Esophagus muscularis mucosa (tissue), 4 donors: ENCODE data around the gene PYGM. TPM values are rescaled to one million over a fixed set of nuclear protein-coding genes. Genes with fewer than 3 reads are reported as not detected.
A peak's percentile ranks its signal among the peaks of the same experiment; 100 is the strongest.

Experiments used
- DNase-seq: peaks from one replicate; pipeline ENCODE4 v3.0.0-alpha.2; 2017; ENCODE audit errors: extremely low spot score
- H3K27ac ChIP-seq, 4 donors: fragments of 200-600 bp; sonication (generic); replicated peaks in 1 of 4; 1 replicate in 3 of 4; 2 replicates in 1 of 4; pipeline ENCODE4 v1.5.1; 2016 to 2019; ENCODE audit warnings: mild to moderate bottlenecking in 1 of 4
- H3K27me3 ChIP-seq, 4 donors: fragments of 200-600 bp; sonication (generic); one replicate each; pipeline versions ENCODE4 v1.5.1 to v1.6.0; 2016 to 2019
- H3K36me3 ChIP-seq, 4 donors: fragments of 200-600 bp; sonication (generic); one replicate each; pipeline ENCODE4 v1.5.1; 2016 to 2019
- H3K4me1 ChIP-seq, 4 donors: fragments of 200-600 bp; sonication (generic); one replicate each; pipeline ENCODE4 v1.5.1; 2016 to 2019
- H3K4me3 ChIP-seq, 4 donors: fragments of 200-600 bp; sonication (generic); 1 replicate in 2 of 4; 2 replicates in 2 of 4; pipeline ENCODE4 v1.5.1; 2016 to 2019; ENCODE audit warnings: mild to moderate bottlenecking in 4 of 4, moderate library complexity in 1 of 4
- H3K9me3 ChIP-seq, 4 donors: fragments of 200-600 bp; sonication (generic); 1 replicate in 3 of 4; 2 replicates in 1 of 4; pipeline ENCODE4 v1.5.1; 2016 to 2019
- CTCF ChIP-seq, 3 experiments: fragments of 200-600 bp in 2 of 3; fragments of 450-650 bp in 1 of 3; sonication (generic) in 2 of 3; IDR thresholded peaks; one replicate each; pipeline ENCODE4 v1.5.1; 2017 to 2019; ENCODE audit warnings: antibody characterized with exemption in 3 of 3, mild to moderate bottlenecking in 2 of 3, moderate library complexity in 1 of 3
- EP300 ChIP-seq: sonication (generic); formaldehyde crosslinking; IDR thresholded peaks from one replicate; pipeline ENCODE4 v1.6.1; 2017; ENCODE audit warnings: antibody characterized with exemption
- POLR2A ChIP-seq: fragments of 450-650 bp; IDR thresholded peaks from one replicate; pipeline ENCODE4 v1.6.1; 2017; ENCODE audit warnings: antibody characterized with exemption, moderate library complexity, mild to moderate bottlenecking, low read depth
- POLR2AphosphoS5 ChIP-seq, 2 donors: sonication (generic); formaldehyde crosslinking; IDR thresholded peaks; one replicate each; pipeline ENCODE4 v1.6.1; 2017; ENCODE audit warnings: antibody characterized with exemption in 2 of 2
- WGBS: methylation state at CpG from one replicate; pipeline ENCODE4 v1.1.5; 2018; 5-methylcytosine and 5-hydroxymethylcytosine counted together
- intact Hi-C: fragments of 100-400 bp; cut with DNase I; formaldehyde crosslinking; loops from one replicate; pipeline ENCODE4 v1.15.1; 2023
- total RNA-seq, 4 donors: library from RNA; depleted of rRNA; stranded (reverse); fragments of >200 nt; gene quantifications; one replicate each; pipeline versions ENCODE4 v1.1.0 to v1.2.1, GENCODE V29; 2016

The PYGM gene
- total RNA-seq, 4 donors from 2014 or later: 18.4 to 57.2 (median 26.3) TPM

GRCh38 chr11:64772303-64773018 is 12.7 kb upstream of the PYGM start:
- Histone ChIP-seq H3K4me1 (peaks cover 68 to 81% (median 75%) of the 10 kb centered on the region in 4 donors), H3K9me3 (no peaks in the 10 kb centered on the region), H3K36me3 (peaks cover 83 to 96% (median 92%) of the 10 kb centered on the region in 4 donors), H3K27me3 (no peaks in the 10 kb centered on the region), H3K27ac (peak overlapping the region; percentile 38 to 100 (median 66)), H3K4me3 (no peak overlapping the region)
- intact Hi-C loops: no loop called here
- no peak for DNase-seq
- 32% methylated on average over 3 of the region's 3 CpGs for WGBS
- no peak for TF ChIP-seq CTCF (IDR thresholded peaks at IDR 0.05)
- no peak for TF ChIP-seq POLR2A
- no peak for TF ChIP-seq EP300
- peak in 1 of 2 donors; percentile 9 for TF ChIP-seq POLR2AphosphoS5 (IDR thresholded peaks at IDR 0.05)

GRCh38 chr11:64771861-64772260 is 12.1 kb upstream of the PYGM start:
- peaks cover 89 to 100% (median 97%) of the 10 kb centered on the region in 4 donors for H3K36me3 ChIP-seq
- no peak for TF ChIP-seq POLR2A
- TF ChIP-seq CTCF (IDR thresholded peaks at IDR 0.05): no peak
- no peak overlapping the region for H3K4me3 ChIP-seq
- 76% methylated on average over 2 of the region's 2 CpGs for WGBS
- no peaks in the 10 kb centered on the region for H3K9me3 ChIP-seq
- peaks cover 65 to 82% (median 76%) of the 10 kb centered on the region in 4 donors for H3K4me1 ChIP-seq
- no peak for DNase-seq
- intact Hi-C loops: no loop called here
- no peaks in the 10 kb centered on the region for H3K27me3 ChIP-seq
- peak overlapping the region; percentile 38 to 100 (median 66) for H3K27ac ChIP-seq

- no peak for TF ChIP-seq CTCF (IDR thresholded peaks at IDR 0.05)
- TF ChIP-seq EP300: no peak
- TF ChIP-seq POLR2A: no peak
- no peak for TF ChIP-seq POLR2AphosphoS5 (IDR thresholded peaks at IDR 0.05)
- 86% methylated on average over 12 of the region's 12 CpGs for WGBS
- peaks cover 92 to 100% (median 99%) of the 10 kb centered on the region in 4 donors for H3K36me3 ChIP-seq
- H3K27me3 ChIP-seq: no peaks in the 10 kb centered on the region
- intact Hi-C loops: no loop called here
- no peak overlapping the region for H3K4me3 ChIP-seq
- H3K27ac ChIP-seq: peak overlapping the region in 2 of 4 donors; percentile 5 to 88
- DNase-seq: no peak
- H3K4me1 ChIP-seq: peaks cover 50 to 82% (median 73%) of the 10 kb centered on the region in 4 donors
- H3K9me3 ChIP-seq: no peaks in the 10 kb centered on the region
Measured at GRCh38 chr11:64770120-64770519, 10.3 kb upstream of the PYGM start.

GRCh38 chr11:64769283-64769682 is 9.5 kb upstream of the PYGM start:
- no peak for DNase-seq
- Histone ChIP-seq H3K4me3 (no peak overlapping the region), H3K27ac (peak overlapping the region in 3 of 4 donors; percentile 24 to 88 (median 69)), H3K36me3 (peaks cover 92 to 100% (median 99%) of the 10 kb centered on the region in 4 donors), H3K4me1 (peaks cover 50 to 82% (median 73%) of the 10 kb centered on the region in 4 donors), H3K27me3 (no peaks in the 10 kb centered on the region), H3K9me3 (no peaks in the 10 kb centered on the region)
- 88% methylated on average over 6 of the region's 6 CpGs for WGBS
- TF ChIP-seq POLR2AphosphoS5 (IDR thresholded peaks at IDR 0.05) (peak in 1 of 2 donors; percentile 6), CTCF (IDR thresholded peaks at IDR 0.05) (no peak), POLR2A (no peak)
- intact Hi-C loops: no loop called here
